Measurements from ENCODE around the gene NR5A1.

The NR5A1 gene

GRCh38 chr9:124550072-124550471 is 42.9 kb upstream of the NR5A1 start:
- Histone ChIP-seq H3K27me3 (replicated peaks) (no peaks in the 10 kb centered on the region), H3K27ac (no peak overlapping the region), H3K4me3 (ENCODE audit: low read depth, low read length) (no peak overlapping the region), H3K36me3 (replicated peaks) (no peaks in the 10 kb centered on the region)
- in situ Hi-C loops (cut with HindIII; ENCODE audit: low pct_ligation_motif_present, low sequenced_read_pairs) = no loop called here
- no peak for TF ChIP-seq CTCF (IDR thresholded peaks at IDR 0.05; ENCODE audit: low read depth, low read length, missing control alignments)
- no peak for DNase-seq

- Histone ChIP-seq H3K4me3 (ENCODE audit: low read depth, low read length) (no peak overlapping the region), H3K27me3 (replicated peaks) (no peaks in the 10 kb centered on the region), H3K36me3 (replicated peaks) (no peaks in the 10 kb centered on the region), H3K27ac (no peak overlapping the region)
- DNase-seq = no peak
- in situ Hi-C loops (cut with HindIII; ENCODE audit: low pct_ligation_motif_present, low sequenced_read_pairs) = no loop called here
- no peak for TF ChIP-seq CTCF (IDR thresholded peaks at IDR 0.05; ENCODE audit: low read depth, low read length, missing control alignments)
Measured at GRCh38 chr9:124549016-124549415, 41.8 kb upstream of the NR5A1 start.

- no peak for DNase-seq
- in situ Hi-C loops (cut with HindIII; ENCODE audit: low pct_ligation_motif_present, low sequenced_read_pairs) = no loop called here
- H3K4me3 ChIP-seq (ENCODE audit: low read depth, low read length) = no peak overlapping the region
- no peaks in the 10 kb centered on the region for H3K36me3 ChIP-seq (replicated peaks)
- no peak for TF ChIP-seq CTCF (IDR thresholded peaks at IDR 0.05; ENCODE audit: low read depth, low read length, missing control alignments)
- no peaks in the 10 kb centered on the region for H3K27me3 ChIP-seq (replicated peaks)
- no peak overlapping the region for H3K27ac ChIP-seq
Measured at GRCh38 chr9:124544535-124544934, 37.3 kb upstream of the NR5A1 start.

GRCh38 chr9:124541824-124542223 is 34.6 kb upstream of the NR5A1 start:
- TF ChIP-seq CTCF (IDR thresholded peaks at IDR 0.05; ENCODE audit: low read depth, low read length, missing control alignments) = no peak
- H3K36me3 ChIP-seq (replicated peaks) = no peaks in the 10 kb centered on the region
- H3K27ac ChIP-seq = no peak overlapping the region
- in situ Hi-C loops (cut with HindIII; ENCODE audit: low pct_ligation_motif_present, low sequenced_read_pairs) = no loop called here
- H3K27me3 ChIP-seq (replicated peaks) = no peaks in the 10 kb centered on the region
- DNase-seq = no peak
- H3K4me3 ChIP-seq (ENCODE audit: low read depth, low read length) = no peak overlapping the region

GRCh38 chr9:124537926-124538325 is 30.7 kb upstream of the NR5A1 start:
- DNase-seq = no peak
- in situ Hi-C loops (cut with HindIII; ENCODE audit: low pct_ligation_motif_present, low sequenced_read_pairs) = no loop called here
- TF ChIP-seq CTCF (IDR thresholded peaks at IDR 0.05; ENCODE audit: low read depth, low read length, missing control alignments) = no peak
- H3K4me3 ChIP-seq (ENCODE audit: low read depth, low read length) = no peak overlapping the region
- H3K27me3 ChIP-seq (replicated peaks) = no peaks in the 10 kb centered on the region
- H3K36me3 ChIP-seq (replicated peaks) = no peaks in the 10 kb centered on the region
- H3K27ac ChIP-seq = no peak overlapping the region

- DNase-seq = no peak
- no peak for TF ChIP-seq CTCF (IDR thresholded peaks at IDR 0.05; ENCODE audit: low read depth, low read length, missing control alignments)
- in situ Hi-C loops (cut with HindIII; ENCODE audit: low pct_ligation_motif_present, low sequenced_read_pairs) = no loop called here
Measured at GRCh38 chr9:124535846-124536245, 28.6 kb upstream of the NR5A1 start.

More at GRCh38 chr9:124535846-124536245, 28.6 kb upstream of the NR5A1 start:
- no peaks in the 10 kb centered on the region for H3K36me3 ChIP-seq (replicated peaks)
- no peaks in the 10 kb centered on the region for H3K27me3 ChIP-seq (replicated peaks)
- H3K27ac ChIP-seq = no peak overlapping the region
- H3K4me3 ChIP-seq (ENCODE audit: low read depth, low read length) = no peak overlapping the region
